ENCODE data around the gene KRTAP16-1.
"Not testable (repeated sequence)": the region's sequence is repeated elsewhere in the genome, so short reads cannot be mapped to it uniquely, and the experiment has no call there.

The KRTAP16-1 gene

GRCh38 chr17:41308918-41309359 lies at the start of gene KRTAP16-1:
Gene KRTAP16-1, minus strand, starts transcription at chr17:41309309. Its CDS starts 56 bp downstream, at chr17:41309253.
- TF ChIP-seq CTCF (IDR thresholded peaks at IDR 0.05; ENCODE audit: low read depth, low read length), result no peak
- no peak for DNase-seq (ENCODE audit: extremely low read depth, low read depth)

GRCh38 chr17:41354536-41354935 lies 45.4 kb upstream of the KRTAP16-1 start:
- DNase-seq (ENCODE audit: extremely low read depth, low read depth), result no peak
- TF ChIP-seq CTCF (IDR thresholded peaks at IDR 0.05; ENCODE audit: low read depth, low read length), result no peak

GRCh38 chr17:41352597-41353366 lies 43.7 kb upstream of the KRTAP16-1 start:
- no peak for TF ChIP-seq CTCF (IDR thresholded peaks at IDR 0.05; ENCODE audit: low read depth, low read length)
- DNase-seq (ENCODE audit: extremely low read depth, low read depth), result no peak

- DNase-seq (ENCODE audit: extremely low read depth, low read depth), result no peak
- no peak for TF ChIP-seq CTCF (IDR thresholded peaks at IDR 0.05; ENCODE audit: low read depth, low read length)
Observed at GRCh38 chr17:41351177-41351576, 42.1 kb upstream of the KRTAP16-1 start.

GRCh38 chr17:41350381-41350878 lies 41.3 kb upstream of the KRTAP16-1 start, which contains the start of gene KRT33A:
Gene KRT33A, minus strand, starts transcription at chr17:41350828. Its CDS starts 61 bp downstream, at chr17:41350767.
- DNase-seq (ENCODE audit: extremely low read depth, low read depth), result not testable (repeated sequence)

- DNase-seq (ENCODE audit: extremely low read depth, low read depth), result no peak
Observed at GRCh38 chr17:41347869-41348760, 39.0 kb upstream of the KRTAP16-1 start.

GRCh38 chr17:41346421-41346820 lies 37.3 kb upstream of the KRTAP16-1 start:
- DNase-seq (ENCODE audit: extremely low read depth, low read depth), result not testable (repeated sequence)

More at GRCh38 chr17:41347869-41348760, 39.0 kb upstream of the KRTAP16-1 start:
- no peak for TF ChIP-seq CTCF (IDR thresholded peaks at IDR 0.05; ENCODE audit: low read depth, low read length)

GRCh38 chr17:41345992-41346391 lies 36.9 kb upstream of the KRTAP16-1 start:
- no peak for TF ChIP-seq CTCF (IDR thresholded peaks at IDR 0.05; ENCODE audit: low read depth, low read length)
- DNase-seq (ENCODE audit: extremely low read depth, low read depth), result no peak

Measured in AG09319 (cell line).